ENCODE data around the gene XXYLT1.

DNA sequence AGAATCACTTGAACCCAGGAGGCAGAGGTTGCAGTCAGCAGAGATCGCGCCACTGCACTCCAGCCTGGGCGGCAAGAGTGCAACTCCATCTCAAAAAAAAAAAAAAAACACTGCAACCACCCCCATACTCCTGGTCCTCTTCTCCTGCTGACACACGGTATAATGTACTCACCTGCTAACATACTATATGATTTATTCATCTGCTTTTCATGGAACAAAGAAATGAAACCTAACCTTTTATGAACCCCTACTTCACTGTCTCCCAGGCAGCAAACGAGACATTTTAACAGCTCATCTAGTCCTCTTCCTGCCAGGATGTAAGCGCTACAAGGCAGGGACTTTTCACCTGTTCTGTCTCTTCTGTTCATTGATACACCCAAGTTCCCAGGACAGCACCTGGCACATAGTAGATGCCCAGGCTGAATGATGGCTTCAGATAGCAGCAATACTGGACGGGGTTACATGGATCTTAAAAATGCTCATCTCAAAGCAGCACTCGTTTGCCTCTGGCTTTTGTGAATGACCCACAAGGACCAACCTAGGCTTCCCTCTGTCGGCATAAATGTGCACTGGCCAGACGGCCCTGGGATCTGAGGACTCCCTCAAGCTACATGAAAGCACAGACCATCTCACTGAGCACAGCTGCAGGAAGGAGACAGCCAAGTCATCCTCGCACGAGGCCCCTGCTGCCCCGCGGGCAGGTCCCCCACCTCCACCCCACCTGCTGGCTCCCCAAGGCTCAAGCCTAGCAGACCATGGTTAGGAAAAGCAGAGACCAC lies 20.3 kb downstream of the XXYLT1 start:
- TF ChIP-seq BHLHE40 (IDR thresholded peaks at IDR 0.05; ENCODE audit: borderline replicate concordance in 1 of 2, low read depth in 2 of 2, low read length in 1 of 2): peak in 1 of 2 experiments; percentile 21; a peak in 1 of 4 replicates
- TF ChIP-seq, protein P1, sequence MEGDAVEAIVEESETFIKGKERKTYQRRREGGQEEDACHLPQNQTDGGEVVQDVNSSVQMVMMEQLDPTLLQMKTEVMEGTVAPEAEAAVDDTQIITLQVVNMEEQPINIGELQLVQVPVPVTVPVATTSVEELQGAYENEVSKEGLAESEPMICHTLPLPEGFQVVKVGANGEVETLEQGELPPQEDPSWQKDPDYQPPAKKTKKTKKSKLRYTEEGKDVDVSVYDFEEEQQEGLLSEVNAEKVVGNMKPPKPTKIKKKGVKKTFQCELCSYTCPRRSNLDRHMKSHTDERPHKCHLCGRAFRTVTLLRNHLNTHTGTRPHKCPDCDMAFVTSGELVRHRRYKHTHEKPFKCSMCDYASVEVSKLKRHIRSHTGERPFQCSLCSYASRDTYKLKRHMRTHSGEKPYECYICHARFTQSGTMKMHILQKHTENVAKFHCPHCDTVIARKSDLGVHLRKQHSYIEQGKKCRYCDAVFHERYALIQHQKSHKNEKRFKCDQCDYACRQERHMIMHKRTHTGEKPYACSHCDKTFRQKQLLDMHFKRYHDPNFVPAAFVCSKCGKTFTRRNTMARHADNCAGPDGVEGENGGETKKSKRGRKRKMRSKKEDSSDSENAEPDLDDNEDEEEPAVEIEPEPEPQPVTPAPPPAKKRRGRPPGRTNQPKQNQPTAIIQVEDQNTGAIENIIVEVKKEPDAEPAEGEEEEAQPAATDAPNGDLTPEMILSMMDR (IDR thresholded peaks at IDR 0.05 in 2 of 3, conservative IDR thresholded peaks at IDR 0.05 in 1 of 3; ENCODE audit: control insufficient read depth in 2 of 3, extremely low read depth in 1 of 3, insufficient read depth in 1 of 3, low read depth in 3 of 3, low read length in 3 of 3): peak; percentile 39 to 60 (median 42); a peak in 5 of 6 replicates
- TF ChIP-seq NFYB (IDR thresholded peaks at IDR 0.05; ENCODE audit: insufficient read depth, low read depth, low read length): no peak
- TF ChIP-seq POLR2AphosphoS5 (IDR thresholded peaks at IDR 0.05; ENCODE audit: low read length): no peak
- TF ChIP-seq CEBPB (IDR thresholded peaks at IDR 0.05; ENCODE audit: borderline replicate concordance in 1 of 2, low read depth in 2 of 2, low read length in 2 of 2): no peak
- no peak for TF ChIP-seq POLR2AphosphoS2 (IDR thresholded peaks at IDR 0.05; ENCODE audit: low read depth, low read length)
- no peak for TF ChIP-seq MYC (IDR thresholded peaks at IDR 0.05; ENCODE audit: insufficient read depth, insufficient read length, insufficient replicate concordance, low read length, severe bottlenecking)
- no peak for TF ChIP-seq EZH2 (IDR thresholded peaks at IDR 0.05; ENCODE audit: borderline replicate concordance, control insufficient read depth, low read depth, low read length)
- no peak for TF ChIP-seq ZNF384 (IDR thresholded peaks at IDR 0.05; ENCODE audit: borderline replicate concordance, low read depth, low read length)
- no peak for TF ChIP-seq CREB1 (IDR thresholded peaks at IDR 0.05; ENCODE audit: low read depth)
- no peak for TF ChIP-seq TARDBP (IDR thresholded peaks at IDR 0.05; ENCODE audit: borderline replicate concordance)
- no peak for TF ChIP-seq BACH1 (IDR thresholded peaks at IDR 0.05; ENCODE audit: borderline replicate concordance)
- TF ChIP-seq, protein P2, sequence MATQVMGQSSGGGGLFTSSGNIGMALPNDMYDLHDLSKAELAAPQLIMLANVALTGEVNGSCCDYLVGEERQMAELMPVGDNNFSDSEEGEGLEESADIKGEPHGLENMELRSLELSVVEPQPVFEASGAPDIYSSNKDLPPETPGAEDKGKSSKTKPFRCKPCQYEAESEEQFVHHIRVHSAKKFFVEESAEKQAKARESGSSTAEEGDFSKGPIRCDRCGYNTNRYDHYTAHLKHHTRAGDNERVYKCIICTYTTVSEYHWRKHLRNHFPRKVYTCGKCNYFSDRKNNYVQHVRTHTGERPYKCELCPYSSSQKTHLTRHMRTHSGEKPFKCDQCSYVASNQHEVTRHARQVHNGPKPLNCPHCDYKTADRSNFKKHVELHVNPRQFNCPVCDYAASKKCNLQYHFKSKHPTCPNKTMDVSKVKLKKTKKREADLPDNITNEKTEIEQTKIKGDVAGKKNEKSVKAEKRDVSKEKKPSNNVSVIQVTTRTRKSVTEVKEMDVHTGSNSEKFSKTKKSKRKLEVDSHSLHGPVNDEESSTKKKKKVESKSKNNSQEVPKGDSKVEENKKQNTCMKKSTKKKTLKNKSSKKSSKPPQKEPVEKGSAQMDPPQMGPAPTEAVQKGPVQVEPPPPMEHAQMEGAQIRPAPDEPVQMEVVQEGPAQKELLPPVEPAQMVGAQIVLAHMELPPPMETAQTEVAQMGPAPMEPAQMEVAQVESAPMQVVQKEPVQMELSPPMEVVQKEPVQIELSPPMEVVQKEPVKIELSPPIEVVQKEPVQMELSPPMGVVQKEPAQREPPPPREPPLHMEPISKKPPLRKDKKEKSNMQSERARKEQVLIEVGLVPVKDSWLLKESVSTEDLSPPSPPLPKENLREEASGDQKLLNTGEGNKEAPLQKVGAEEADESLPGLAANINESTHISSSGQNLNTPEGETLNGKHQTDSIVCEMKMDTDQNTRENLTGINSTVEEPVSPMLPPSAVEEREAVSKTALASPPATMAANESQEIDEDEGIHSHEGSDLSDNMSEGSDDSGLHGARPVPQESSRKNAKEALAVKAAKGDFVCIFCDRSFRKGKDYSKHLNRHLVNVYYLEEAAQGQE (IDR thresholded peaks at IDR 0.05; ENCODE audit: low read depth, low read length): no peak
- no peak for TF ChIP-seq SIN3A (IDR thresholded peaks at IDR 0.05; ENCODE audit: low read depth, low read length)
